Neural cell (in vitro differentiated cells): ENCODE results near the gene MED8. TPM values are rescaled to one million over a fixed set of nuclear protein-coding genes. Genes with fewer than 3 reads are reported as not detected.

Experiments
- H2AFZ ChIP-seq: fragments of 200-600, 300-800 bp; sonication (generic), shearing (Covaris generic); 2 replicates; pipeline ENCODE4 v1.6.0; 2014; ENCODE audit warnings: low read depth, mild to moderate bottlenecking, antibody characterized with exemption, low read length, moderate library complexity
- H3F3A ChIP-seq: fragments of 200-600 bp; shearing (Covaris generic); 2 replicates; pipeline ENCODE4 v1.6.1; 2016; ENCODE audit warnings: mild to moderate bottlenecking, moderate library complexity, mixed read lengths, antibody characterized with exemption, low read length; ENCODE audit not compliant: insufficient read depth, poor library complexity, severe bottlenecking
- H3K27ac ChIP-seq: fragments of 200-600, 300-800 bp; sonication (generic), shearing (Covaris generic); 2 replicates; pipeline ENCODE4 v1.5.1; 2014; ENCODE audit warnings: mild to moderate bottlenecking, low read length, moderate library complexity
- H3K27me3 ChIP-seq: fragments of 300-800, 200-600 bp; sonication (generic), shearing (Covaris generic); 2 replicates; pipeline ENCODE4 v1.6.0; 2014; ENCODE audit warnings: mild to moderate bottlenecking, low read depth, low read length, moderate library complexity; ENCODE audit not compliant: insufficient read depth
- H3K36me3 ChIP-seq: fragments of 300-800, 200-600 bp; sonication (generic), shearing (Covaris generic); 2 replicates; pipeline ENCODE4 v1.5.1; 2014; ENCODE audit warnings: mild to moderate bottlenecking, antibody characterized with exemption, low read length, moderate library complexity; ENCODE audit not compliant: insufficient read depth
- H3K4me2 ChIP-seq: fragments of 300-800, 200-600 bp; sonication (generic), shearing (Covaris generic); 2 replicates; pipeline ENCODE4 v1.6.0; 2014; ENCODE audit warnings: mild to moderate bottlenecking, low read length
- H3K4me3 ChIP-seq: fragments of 300-800, 200-600 bp; sonication (generic), shearing (Covaris generic); 2 replicates; pipeline ENCODE4 v1.5.1; 2014; ENCODE audit warnings: mild to moderate bottlenecking, low read length, moderate library complexity
- H3K79me2 ChIP-seq: fragments of 200-600 bp; shearing (Covaris generic); replicated peaks from 2 replicates; pipeline ENCODE4 v1.6.0; 2014; ENCODE audit warnings: mild to moderate bottlenecking, low read length, moderate library complexity; ENCODE audit not compliant: insufficient read depth
- H3K9ac ChIP-seq: fragments of 300-800, 200-600 bp; sonication (generic), shearing (Covaris generic); 2 replicates; pipeline ENCODE4 v1.6.1; 2016; ENCODE audit warnings: mild to moderate bottlenecking, low read length, mixed read lengths
- H3K9me2 ChIP-seq: fragments of 200-600 bp; shearing (Covaris generic); 2 replicates; pipeline ENCODE4 v1.6.1; 2016; ENCODE audit warnings: mild to moderate bottlenecking, low read length, mixed read lengths; ENCODE audit not compliant: insufficient read depth
- H3K9me3 ChIP-seq: fragments of 200-600, 300-800 bp; sonication (generic), shearing (Covaris generic); 2 replicates; pipeline ENCODE4 v1.6.1; 2016; ENCODE audit warnings: mild to moderate bottlenecking, mixed run types, low read length, moderate library complexity, mixed read lengths
- H4K20me1 ChIP-seq: fragments of 200-600 bp; shearing (Covaris generic); 2 replicates; pipeline ENCODE4 v1.6.1; 2016; ENCODE audit warnings: mild to moderate bottlenecking, mixed run types; ENCODE audit not compliant: insufficient read depth
- EP300 ChIP-seq: fragments of 450-650 bp; conservative IDR thresholded peaks from 2 replicates; pipeline ENCODE4 v1.6.1; 2014; ENCODE audit warnings: antibody characterized with exemption, mild to moderate bottlenecking, moderate library complexity; ENCODE audit not compliant: poor library complexity, severe bottlenecking
- EZH2 ChIP-seq: fragments of 200-600, 300-800 bp; shearing (Covaris generic), sonication (generic); IDR thresholded peaks from 2 replicates; pipeline ENCODE4 v1.6.1; 2014; ENCODE audit warnings: antibody characterized with exemption, low read length, borderline replicate concordance, mild to moderate bottlenecking; ENCODE audit not compliant: insufficient read depth, poor library complexity, severe bottlenecking
- POLR2AphosphoS5 ChIP-seq: IDR thresholded peaks from 2 replicates; pipeline ENCODE4 v1.6.1; 2012
- RAD21 ChIP-seq: fragments of 450-650 bp; conservative IDR thresholded peaks from 2 replicates; pipeline ENCODE4 v1.6.1; 2014; ENCODE audit warnings: antibody characterized with exemption, mild to moderate bottlenecking, moderate library complexity
- SMC3 ChIP-seq: fragments of 450-650 bp; conservative IDR thresholded peaks from 2 replicates; pipeline ENCODE4 v1.6.1; 2014; ENCODE audit warnings: antibody characterized with exemption, mild to moderate bottlenecking, moderate library complexity; ENCODE audit not compliant: poor library complexity
- TAF1 ChIP-seq: IDR thresholded peaks from 2 replicates; pipeline ENCODE4 v1.6.1; 2012; ENCODE audit warnings: low read depth
- polyA plus RNA-seq: library from polyadenylated mRNA; depleted of rRNA; stranded (reverse); fragments of >200 nt; gene quantifications from 2 replicates; pipeline ENCODE4 v1.2.3, GENCODE V29; 2014
- TF ChIP-seq, protein P1 (sequence below): IDR thresholded peaks from 2 replicates; pipeline ENCODE4 v1.6.1; 2012; ENCODE audit warnings: borderline replicate concordance
- TF ChIP-seq, protein P2 (sequence below): fragments of 450-650 bp; IDR thresholded peaks from 2 replicates; pipeline ENCODE4 v1.5.1; 2014; ENCODE audit warnings: antibody characterized with exemption, mild to moderate bottlenecking, moderate library complexity; ENCODE audit not compliant: poor library complexity, severe bottlenecking

Gene MED8
- polyA plus RNA-seq, 1 donor from 2014 or later = 59.2 TPM

DNA sequence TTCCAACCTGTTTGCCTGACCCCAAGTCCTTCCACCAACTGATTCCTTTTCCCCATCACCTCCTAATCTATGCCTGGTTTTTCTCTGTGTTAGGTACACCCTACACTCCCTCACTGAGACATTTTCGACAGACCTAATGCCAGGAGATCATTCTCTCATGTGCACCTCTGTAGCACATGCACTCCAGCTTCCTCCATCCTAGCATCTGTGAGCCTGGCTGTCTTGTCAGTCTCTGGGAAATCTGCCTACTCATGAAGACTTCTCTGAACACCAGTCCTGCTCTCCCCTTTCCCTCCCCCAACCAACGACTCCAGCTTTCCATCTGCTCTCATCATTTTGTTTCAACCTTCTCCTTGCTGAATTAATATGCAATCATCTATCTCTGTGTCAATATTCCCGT, 987 bp downstream of the MED8 start:
- no peak overlapping the region for H3K27ac ChIP-seq
- H3K4me3 ChIP-seq = peak overlapping the region; percentile 84
- no peaks in the 10 kb centered on the region for H3K36me3 ChIP-seq
- peak overlapping the region; percentile 83 for H3K9ac ChIP-seq
- H3K79me2 ChIP-seq = peaks cover 31% of the 10 kb centered on the region
- H3K4me2 ChIP-seq = peak overlapping the region; percentile 80
- H3K9me2 ChIP-seq = no peaks in the 10 kb centered on the region
- peak; percentile 11 for TF ChIP-seq TAF1
- TF ChIP-seq RAD21 = no peak
- TF ChIP-seq EZH2 = no peak
- TF ChIP-seq EP300 = no peak
- no peak overlapping the region for H2AFZ ChIP-seq
- no peaks in the 10 kb centered on the region for H3K27me3 ChIP-seq
- no peaks in the 10 kb centered on the region for H4K20me1 ChIP-seq
- no peaks in the 10 kb centered on the region for H3K9me3 ChIP-seq
- H3F3A ChIP-seq = no peaks in the 10 kb centered on the region

DNA sequence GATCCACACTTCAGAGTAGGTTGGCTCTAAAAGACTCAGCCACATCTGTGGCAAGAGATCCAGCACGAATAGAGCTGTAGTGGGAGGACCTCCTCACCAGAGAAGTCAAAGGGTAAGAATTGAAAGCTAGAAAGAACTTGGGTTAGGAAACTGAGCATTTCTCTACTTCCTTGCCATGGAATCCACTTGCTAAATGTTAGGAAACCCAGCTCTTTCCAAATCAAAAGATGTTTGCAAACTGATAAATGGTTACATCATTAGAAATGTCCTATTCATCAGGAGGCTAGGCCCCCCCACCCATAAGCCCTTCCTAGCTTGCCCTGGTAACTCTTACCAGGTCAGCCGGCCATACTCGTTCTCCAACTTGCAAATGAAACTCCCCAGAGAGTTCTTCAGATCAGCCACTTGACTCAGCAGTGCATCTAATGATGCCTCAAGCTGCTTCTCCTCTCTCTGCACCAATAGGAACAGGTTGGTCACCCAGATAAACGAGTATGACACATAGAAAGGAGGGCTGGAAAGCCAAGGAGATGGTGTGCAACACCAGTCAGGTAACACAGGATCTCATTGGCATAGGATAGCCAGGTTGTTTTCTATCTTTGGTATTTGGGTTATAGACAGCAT, 1.5 kb downstream of the MED8 start:
- Histone ChIP-seq H3K4me3 (peak overlapping the region; percentile 84), H2AFZ (no peak overlapping the region), H3F3A (no peaks in the 10 kb centered on the region), H4K20me1 (no peaks in the 10 kb centered on the region), H3K36me3 (no peaks in the 10 kb centered on the region), H3K79me2 (peaks cover 31% of the 10 kb centered on the region), H3K4me2 (peak overlapping the region; percentile 80), H3K27ac (no peak overlapping the region), H3K9me3 (no peaks in the 10 kb centered on the region), H3K9ac (no peak overlapping the region), H3K27me3 (no peaks in the 10 kb centered on the region), H3K9me2 (no peaks in the 10 kb centered on the region)
- TF ChIP-seq SMC3 (no peak), POLR2AphosphoS5 (no peak), RAD21 (no peak), TAF1 (no peak)
- TF ChIP-seq, protein P1, sequence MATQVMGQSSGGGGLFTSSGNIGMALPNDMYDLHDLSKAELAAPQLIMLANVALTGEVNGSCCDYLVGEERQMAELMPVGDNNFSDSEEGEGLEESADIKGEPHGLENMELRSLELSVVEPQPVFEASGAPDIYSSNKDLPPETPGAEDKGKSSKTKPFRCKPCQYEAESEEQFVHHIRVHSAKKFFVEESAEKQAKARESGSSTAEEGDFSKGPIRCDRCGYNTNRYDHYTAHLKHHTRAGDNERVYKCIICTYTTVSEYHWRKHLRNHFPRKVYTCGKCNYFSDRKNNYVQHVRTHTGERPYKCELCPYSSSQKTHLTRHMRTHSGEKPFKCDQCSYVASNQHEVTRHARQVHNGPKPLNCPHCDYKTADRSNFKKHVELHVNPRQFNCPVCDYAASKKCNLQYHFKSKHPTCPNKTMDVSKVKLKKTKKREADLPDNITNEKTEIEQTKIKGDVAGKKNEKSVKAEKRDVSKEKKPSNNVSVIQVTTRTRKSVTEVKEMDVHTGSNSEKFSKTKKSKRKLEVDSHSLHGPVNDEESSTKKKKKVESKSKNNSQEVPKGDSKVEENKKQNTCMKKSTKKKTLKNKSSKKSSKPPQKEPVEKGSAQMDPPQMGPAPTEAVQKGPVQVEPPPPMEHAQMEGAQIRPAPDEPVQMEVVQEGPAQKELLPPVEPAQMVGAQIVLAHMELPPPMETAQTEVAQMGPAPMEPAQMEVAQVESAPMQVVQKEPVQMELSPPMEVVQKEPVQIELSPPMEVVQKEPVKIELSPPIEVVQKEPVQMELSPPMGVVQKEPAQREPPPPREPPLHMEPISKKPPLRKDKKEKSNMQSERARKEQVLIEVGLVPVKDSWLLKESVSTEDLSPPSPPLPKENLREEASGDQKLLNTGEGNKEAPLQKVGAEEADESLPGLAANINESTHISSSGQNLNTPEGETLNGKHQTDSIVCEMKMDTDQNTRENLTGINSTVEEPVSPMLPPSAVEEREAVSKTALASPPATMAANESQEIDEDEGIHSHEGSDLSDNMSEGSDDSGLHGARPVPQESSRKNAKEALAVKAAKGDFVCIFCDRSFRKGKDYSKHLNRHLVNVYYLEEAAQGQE = no peak

DNA sequence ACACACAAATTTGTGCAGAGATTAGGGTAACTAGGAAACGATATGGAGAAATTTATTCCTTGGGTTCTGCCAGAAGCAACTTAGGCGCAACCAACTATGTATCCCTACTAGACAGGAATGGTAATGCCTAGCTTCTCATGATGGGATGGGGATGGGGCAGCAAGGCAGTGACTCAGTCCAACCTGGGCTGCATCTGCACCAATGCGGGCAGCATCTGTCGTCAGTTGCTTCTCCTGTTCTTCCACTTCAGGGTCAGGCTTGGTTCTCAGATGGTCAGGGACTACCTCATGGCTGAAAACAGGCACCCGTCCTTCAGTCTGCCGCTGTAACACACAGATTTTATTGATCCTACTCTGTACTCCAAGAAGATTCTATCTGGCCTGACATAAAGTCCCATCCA, 2.9 kb downstream of the MED8 start:
- Histone ChIP-seq H4K20me1 (no peaks in the 10 kb centered on the region), H3K9me3 (no peaks in the 10 kb centered on the region), H3K4me3 (no peak overlapping the region), H3K4me2 (no peak overlapping the region), H3K9me2 (no peaks in the 10 kb centered on the region), H3K27ac (no peak overlapping the region), H2AFZ (no peak overlapping the region), H3K27me3 (no peaks in the 10 kb centered on the region), H3K36me3 (no peaks in the 10 kb centered on the region), H3K9ac (no peak overlapping the region), H3F3A (no peaks in the 10 kb centered on the region), H3K79me2 (peaks cover 31% of the 10 kb centered on the region)
- TF ChIP-seq, protein P2, sequence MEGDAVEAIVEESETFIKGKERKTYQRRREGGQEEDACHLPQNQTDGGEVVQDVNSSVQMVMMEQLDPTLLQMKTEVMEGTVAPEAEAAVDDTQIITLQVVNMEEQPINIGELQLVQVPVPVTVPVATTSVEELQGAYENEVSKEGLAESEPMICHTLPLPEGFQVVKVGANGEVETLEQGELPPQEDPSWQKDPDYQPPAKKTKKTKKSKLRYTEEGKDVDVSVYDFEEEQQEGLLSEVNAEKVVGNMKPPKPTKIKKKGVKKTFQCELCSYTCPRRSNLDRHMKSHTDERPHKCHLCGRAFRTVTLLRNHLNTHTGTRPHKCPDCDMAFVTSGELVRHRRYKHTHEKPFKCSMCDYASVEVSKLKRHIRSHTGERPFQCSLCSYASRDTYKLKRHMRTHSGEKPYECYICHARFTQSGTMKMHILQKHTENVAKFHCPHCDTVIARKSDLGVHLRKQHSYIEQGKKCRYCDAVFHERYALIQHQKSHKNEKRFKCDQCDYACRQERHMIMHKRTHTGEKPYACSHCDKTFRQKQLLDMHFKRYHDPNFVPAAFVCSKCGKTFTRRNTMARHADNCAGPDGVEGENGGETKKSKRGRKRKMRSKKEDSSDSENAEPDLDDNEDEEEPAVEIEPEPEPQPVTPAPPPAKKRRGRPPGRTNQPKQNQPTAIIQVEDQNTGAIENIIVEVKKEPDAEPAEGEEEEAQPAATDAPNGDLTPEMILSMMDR = no peak
- TF ChIP-seq, protein P1 = no peak
